GM18873 (cell line): Measurements from ENCODE around the gene CRISPLD2.

Experiments
- ATAC-seq: cut with Tn5 transposase; IDR thresholded peaks from one replicate; pipeline ENCODE4 v1.9.1; 2021; ENCODE audit warnings: mild to moderate bottlenecking, moderate library complexity, moderate number of reproducible peaks; ENCODE audit not compliant: unreplicated experiment, low FRiP score

The CRISPLD2 gene

DNA sequence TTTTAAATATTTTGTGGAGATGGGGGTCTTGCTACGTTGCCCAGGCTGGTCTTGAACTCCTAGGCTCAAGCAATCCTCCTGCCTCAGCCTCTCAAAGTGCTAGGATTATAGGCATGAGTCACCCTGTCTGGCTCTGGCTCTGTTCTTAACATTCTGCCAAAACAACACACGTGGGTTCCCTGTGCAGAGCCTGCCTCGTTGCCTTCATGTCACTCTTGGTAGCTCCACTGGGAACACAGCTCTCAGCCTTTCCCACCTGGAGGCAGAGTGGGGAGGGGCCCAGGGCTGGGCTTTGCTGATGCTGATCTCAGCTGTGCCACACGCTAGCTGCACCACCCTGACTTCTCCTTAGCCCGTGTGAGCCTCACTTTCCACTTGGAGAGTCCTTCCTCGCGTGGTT, 19.3 kb downstream of the CRISPLD2 start:
- ATAC-seq: no peak

DNA sequence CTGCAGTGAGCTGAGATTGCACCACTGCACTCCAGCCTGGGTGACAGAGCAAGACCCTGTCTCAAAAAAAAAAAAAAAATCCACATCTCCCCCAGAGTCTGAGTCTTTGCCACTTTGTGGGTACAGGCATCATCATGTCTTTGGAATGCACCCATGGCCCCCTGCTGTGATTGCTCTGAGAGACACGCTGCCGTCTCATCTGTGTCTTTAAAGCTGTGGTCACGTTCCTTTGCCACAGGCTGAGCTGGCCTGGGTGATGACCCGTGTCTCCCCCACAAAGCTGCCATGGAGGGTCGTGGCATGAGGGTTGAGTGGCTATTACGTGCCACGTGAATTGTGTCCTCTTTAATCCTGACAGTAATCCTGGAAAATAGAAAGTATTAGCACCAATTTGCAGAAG, 20.2 kb downstream of the CRISPLD2 start:
- ATAC-seq: no peak

DNA sequence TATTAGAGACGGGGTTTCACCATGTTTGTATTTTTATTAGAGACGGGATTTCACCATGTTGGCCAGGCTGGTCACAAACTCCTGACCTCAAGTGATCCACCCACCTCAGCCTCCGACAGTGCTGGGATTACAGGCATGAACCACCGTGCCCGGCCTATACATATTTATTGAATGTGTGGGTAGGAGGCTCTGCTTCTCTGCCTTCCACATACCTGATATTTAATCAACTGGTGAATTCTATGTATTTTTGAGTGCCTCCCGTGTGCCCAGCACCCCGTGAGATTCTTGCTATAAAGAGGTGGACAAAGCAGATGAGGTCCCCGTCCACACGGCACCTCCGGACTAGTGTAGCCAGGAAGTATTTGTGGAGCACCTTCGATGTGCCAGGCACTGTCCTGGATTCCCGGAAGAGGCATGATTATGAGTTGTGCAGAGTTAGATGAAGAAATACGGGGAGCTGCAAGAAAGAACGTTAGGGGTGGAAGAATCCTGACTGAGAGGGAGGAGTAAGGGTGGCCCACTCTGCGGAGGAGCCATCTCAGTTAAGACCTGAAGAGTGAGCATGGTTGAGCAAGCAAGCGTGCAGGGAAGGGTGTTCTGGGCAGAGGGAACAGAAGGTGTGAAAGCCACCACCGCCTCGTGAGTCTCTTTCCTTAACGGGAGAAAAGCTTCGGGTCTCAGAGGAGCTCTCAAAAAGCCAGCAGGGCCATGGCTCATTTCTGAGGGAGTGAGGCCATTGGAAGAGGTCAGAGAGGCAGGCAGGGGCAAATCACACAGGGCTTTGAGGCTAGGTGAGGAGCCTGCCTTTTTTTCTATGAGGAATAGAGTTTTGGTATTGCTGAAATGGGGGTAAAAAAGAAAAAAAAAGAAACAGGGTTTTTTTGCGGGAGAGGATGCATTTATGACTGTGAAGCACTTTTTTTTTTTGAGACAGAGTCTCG, 21.2 kb downstream of the CRISPLD2 start:
- no peak for ATAC-seq

DNA sequence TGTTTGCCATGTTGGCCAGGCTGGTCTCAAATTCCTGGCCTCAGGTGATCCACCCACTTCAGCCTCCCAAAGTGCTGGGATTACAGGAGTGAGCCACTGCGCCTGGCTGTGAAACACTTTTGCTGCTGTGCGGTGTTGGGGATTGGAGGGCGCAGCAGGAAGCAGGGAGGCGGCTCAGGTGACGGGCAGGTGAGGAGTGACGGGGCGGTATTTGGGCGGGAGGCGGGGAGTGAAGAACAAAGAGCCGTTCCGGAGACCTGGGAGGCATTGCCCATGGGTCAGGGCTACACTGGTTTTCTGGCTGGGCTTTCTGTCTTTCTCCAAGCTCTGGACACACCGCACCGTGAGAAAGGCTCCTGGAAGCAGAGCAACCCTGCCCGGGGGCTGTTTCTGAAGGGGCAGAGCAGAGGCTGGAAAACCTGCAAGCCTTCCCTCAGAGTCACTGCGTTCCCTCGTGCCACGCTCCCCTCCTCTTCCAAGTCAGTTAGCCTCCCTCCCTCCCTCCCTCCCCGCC, 22.1 kb downstream of the CRISPLD2 start:
- ATAC-seq: no peak

DNA sequence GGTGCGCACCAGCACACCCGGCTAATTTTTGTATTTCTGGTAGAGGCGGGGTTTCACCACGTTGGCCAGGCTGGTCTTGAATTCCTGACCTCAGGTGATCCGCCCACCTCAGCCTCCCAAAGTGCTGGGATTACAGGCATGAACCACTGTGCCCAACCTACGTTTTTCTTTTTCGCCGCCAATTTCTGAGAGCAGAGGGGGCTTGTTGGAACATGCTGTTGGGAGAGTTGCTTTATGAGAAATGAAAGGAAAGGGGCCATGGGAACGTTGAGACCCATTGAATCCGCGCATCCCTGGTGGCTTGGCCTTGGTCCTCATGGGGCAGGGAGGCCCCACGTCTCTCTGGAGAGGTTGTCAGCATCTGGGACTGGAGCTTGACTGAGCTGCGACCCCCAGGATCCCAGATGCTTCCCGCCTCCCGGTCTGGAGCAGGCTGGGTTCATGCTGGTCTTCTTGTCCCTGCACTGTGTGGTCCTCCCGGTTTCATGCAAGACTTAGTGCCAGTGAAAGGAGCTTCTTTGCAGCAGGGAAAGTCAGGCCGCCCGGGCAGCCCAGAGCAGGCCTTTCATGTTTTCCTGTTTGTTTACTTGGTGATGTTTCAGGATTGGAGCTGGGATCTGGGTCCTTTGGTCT, 22.8 kb downstream of the CRISPLD2 start:
- ATAC-seq: no peak

DNA sequence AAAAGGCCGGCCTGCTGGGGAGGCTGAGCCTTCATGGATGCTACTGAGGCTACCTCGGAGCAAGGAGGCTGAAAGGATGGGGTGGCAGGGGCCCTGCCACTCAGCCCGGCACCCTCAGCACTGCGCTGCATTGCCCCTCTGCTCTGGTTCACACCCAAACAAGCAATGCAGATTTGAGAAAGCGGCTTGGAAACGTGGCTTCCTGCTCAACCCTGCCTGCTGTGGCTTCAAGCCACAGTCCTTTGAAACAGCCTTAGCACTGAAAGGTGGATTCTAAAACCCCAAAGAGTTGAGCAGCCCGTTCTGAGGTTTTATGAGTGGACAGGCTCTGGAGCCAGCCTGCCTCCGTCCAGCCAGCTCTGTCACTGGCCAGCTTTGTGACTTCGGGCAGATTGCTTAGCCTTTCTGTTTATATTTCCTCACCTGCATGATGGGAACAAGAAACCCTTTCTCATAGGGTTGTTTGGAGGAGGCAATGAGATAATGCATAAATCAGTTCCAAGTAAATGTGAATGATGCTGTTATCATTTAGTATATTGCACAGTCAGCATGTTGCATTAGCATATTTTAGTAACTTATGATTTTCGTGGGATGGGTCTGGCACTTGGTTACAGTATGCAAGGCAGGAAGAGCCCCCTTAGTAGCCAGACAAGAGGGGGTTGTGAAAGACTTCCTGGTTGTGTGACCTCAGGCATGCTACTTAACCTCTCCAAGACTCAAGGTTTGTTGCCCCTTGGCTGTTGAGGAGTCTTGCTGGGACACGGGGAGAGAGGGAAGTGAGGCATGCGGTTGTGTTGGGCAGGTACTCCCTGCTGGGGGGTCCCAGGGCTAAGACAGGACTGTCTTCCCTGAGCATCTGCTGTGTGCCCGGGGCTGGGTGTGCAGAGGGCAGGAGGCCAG, 23.6 kb downstream of the CRISPLD2 start:
- no peak for ATAC-seq

DNA sequence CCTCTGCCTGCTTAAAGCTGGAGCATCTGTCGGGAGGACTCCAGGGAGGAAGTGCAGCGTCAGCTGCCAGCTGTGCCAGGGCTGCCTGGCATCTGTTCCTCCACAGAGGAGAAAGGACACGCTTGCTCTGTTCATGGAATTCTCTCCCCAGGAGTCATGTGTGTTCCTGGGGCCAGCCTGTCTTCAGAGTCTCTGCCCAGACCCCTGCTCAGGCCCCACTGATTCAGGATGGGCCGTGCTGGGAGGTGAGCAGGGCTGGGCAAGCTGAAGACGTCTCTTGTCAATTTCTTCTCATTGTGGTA, 24.2 kb downstream of the CRISPLD2 start:
- ATAC-seq: no peak

DNA sequence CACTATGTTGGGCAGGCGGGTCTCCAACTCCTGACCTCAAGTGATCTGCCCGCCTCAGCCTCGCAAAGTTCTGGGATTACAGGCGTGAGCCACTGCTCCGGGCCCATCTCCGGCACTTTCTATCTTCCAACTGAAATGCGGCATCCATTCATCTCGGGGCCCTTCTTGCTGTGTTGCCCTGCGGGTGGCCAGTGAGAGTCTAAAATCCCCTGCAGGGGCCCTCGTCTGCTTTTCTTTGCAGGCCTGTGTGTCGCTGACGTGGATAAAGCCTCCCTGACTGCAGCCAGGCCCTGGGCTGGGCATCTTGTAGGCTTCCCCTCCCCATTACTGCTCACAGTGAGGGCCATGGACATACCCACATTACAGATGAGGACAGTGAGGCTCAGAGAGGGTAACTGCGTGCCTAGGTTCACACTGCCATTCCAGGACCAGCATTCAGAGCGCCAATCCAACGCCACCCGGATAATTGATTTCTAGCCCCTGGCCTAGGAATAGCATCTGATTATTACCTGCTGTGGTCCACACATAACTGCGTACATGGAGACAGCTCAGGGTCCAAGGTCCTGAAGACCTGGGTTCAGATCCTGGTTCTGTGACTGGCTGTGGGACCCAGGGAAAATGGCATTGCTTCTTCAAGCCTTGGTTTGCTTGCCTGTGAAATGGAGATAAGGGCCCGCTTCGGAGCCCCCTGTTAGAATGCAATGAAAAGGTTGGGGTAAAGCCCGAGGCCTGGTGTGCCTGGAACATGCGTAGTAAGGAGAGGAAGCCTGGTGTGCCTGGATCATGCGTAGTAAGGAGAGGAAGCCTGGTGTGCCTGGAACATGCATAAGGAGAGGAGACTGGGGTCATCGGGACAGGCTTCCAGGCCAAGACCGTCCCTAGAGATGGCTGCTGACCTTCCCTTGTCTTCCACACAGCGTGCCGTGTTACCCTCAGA, 25.0 kb downstream of the CRISPLD2 start:
- ATAC-seq: no peak

DNA sequence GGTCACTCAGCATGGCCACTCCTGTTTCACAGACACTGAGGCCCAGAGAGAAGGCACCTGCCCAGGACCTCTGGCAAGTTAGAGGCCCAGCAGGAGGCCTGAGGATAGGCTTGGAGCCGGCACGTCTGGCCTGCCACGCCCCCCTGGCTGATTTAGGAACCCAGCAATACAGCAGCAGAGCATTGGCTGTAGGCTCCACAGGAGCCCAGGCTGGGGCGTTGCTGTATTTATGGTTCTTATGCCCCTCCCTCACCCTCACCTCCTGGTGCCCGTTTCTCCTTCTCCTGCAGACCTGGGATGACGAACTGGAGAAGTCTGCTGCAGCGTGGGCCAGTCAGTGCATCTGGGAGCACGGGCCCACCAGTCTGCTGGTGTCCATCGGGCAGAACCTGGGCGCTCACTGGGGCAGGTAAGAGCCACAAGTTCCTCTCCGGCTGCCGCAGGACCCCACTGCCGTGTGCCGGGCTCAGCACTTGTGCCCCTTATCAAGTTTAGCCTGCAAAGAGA, 25.8 kb downstream of the CRISPLD2 start:
- ATAC-seq: no peak

DNA sequence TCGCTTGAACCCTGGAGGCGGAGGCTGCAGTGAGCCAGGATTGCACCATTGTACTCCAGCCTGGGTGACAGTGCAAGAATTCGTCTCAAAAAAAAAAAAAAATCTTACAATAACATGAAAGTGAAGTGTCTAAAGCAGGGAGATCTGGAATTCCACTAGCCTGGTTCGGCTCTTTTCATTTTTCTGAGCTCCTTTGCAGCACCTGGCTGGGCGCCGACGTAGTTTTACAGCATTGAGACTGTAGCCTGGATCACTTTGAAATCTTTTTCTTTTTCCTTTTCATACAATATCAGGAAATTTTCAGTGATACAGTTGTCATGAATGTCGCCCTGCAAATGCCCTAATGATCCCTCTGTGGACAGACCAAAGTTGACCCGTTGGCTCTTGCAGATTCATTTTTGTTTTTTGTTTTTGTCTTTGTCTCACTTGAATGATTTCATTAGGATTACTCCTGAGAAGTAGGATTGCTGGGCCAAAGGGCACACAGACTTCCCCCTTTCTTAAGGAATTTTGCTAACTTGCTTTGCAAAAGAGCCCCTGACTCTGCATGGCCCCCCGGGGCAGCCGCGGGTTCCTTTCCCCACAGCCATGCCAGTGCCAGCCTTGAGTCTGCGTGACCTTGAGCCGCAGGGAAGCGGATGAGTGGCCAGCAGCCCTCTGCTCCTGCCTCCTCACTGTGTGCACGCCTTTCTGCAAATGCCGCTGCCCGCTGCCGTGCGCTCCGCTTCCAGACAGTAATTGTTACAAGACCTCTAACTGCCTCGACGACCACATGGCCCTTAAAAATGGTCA, 28.0 kb downstream of the CRISPLD2 start:
- no peak for ATAC-seq

DNA sequence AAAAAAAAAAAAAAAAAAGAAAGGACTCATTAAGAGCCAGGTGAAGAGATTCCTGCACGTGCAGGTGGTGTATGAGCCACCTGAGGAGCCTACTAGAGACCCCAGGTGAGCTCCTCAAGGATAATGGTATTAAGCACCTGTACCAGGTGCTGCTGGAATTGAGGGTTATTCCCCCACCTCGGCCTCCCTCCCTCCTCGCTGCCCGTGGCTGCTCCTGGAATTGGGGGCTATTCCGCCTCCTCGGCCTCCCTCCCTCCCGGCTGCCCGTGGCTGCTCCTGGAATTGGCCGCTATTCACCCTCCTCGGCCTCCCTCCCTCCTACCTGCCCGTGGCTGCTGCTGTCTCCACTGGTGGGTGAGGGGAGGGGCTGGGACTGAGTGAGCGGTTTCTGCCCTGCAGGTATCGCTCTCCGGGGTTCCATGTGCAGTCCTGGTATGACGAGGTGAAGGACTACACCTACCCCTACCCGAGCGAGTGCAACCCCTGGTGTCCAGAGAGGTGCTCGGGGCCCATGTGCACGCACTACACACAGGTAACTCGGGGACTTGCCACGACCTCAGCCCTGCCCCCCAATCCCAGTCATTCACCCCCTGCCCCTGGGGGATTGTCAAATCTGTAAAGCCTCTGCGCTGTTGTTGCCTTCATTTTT, 29.3 kb downstream of the CRISPLD2 start:
- no peak for ATAC-seq

DNA sequence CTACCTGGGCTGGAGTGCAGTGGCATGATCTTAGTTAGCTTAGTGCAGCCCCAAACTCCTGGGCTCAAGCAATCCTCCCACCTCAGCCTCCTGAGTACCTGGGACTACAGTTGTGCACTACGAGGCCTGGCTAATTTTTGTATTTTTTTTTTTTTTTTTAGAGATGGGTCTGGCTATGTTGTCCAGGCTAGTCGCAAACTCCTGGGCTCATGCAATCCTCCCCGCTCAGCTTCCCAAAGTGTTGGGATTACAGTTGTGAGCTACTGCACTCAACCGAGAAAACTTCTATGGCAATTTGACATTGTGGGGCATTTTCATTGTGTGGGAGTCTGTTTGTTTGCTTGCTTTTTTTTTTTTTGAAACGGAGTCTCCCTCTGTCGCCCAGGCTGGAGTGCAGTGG, 30.0 kb downstream of the CRISPLD2 start:
- no peak for ATAC-seq

DNA sequence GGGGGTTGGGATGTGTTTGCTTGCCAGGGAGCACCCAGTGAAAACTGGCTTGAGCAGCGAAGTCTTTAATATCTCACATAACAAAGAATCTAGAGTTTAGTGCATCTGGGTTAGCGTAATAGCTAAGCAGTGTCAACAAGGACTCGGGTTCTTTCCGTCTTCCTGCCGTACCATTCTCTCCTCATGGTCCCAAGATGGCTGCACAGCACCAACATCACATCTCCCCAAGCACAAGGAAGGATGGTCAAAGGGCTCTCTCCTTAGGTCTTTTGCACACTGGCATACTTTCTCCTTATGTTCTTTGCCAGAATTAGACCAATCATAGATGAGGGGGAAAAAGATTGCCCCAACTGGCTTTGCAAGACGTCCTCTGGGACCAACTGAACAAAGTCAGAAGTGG, 30.9 kb downstream of the CRISPLD2 start:
- no peak for ATAC-seq

DNA sequence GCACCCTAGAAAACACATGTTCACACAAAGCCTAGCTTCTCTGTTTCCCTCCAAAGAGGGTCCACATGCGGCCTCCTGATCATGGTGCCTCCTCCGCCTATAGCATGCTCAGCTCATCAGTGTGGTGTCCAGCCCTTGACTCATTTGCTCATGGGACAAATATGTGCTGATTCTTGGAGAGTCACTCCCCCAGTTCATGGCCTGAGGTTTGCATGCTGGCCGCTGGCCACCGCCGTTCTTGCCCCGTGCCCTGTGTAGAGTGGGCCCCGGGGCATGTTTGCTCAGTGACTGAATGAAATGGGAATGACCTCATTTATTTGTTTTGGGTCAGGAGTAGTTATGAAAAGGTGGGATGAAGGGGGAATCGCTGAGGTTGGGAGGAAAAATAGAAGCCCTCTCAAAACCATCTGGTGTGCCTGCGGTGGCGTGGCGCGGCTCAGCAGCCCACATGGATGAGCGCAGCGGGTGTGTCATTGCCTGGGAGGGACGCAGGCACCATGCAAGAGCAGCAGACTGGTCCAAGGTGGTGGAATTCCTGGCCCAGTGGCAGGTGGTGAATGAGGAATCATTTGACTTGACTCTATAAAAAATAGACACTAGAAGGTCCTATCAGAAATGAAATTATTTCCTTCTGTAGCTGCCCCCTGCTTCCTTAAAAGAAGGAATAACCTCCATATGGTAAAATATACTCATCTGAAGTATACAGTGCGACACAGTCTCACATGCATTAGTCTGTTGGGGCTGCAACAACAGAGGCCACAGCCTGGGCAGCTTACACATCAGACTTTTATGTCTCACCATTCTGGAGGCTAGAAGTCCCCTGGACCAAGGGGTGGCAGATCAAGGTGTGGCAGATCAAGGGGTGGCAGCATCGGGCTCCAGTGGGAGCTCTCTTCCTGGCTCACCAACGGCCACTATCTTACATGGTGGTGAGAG, 31.7 kb downstream of the CRISPLD2 start:
- ATAC-seq: no peak

DNA sequence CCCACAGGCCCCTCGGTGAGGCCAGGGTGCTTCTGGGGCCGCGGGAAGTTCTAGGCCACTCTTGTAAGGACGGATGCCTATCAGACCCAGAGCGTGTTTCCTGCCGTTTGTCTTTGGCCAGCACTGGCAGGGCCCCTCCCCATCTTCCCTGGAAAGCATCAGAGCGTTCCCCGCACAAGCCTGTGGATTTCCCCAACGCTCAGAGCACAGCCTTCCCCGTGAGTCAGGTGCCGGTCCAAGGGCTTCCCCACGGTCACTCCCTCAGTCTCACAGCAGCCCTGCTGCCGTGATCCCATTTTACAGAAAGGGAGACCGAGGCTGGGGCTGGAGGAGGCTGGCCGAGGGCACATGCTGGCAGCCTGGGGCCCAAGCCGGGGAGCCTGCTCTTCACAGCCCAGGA, 33.7 kb downstream of the CRISPLD2 start:
- ATAC-seq: no peak

DNA sequence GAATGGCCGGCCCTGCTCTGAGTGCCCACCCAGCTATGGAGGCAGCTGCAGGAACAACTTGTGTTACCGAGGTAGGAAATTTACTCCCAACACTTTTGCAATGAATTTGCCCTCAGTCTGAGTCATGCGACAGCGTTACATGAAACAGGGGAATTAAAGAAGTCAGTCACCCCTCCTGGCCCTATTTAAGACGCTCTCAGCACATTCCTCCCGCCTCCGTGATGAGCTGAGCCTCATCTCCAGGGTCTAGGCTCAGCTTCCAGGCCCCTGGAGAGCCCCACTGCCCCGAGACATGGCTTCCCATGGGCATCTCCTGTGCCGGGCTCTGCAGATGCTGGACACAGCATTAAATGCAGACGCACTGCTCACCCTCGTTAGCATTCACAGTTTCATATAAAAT, 35.0 kb downstream of the CRISPLD2 start:
- ATAC-seq: no peak
